Cardiac muscle cell (in vitro differentiated cells and primary cell): ENCODE measurements around the gene OR52B4. TPM values are rescaled to one million over a fixed set of nuclear protein-coding genes. Genes with fewer than 3 reads are reported as not detected.
"Not testable (repeated sequence)": the region's sequence is repeated elsewhere in the genome, so short reads cannot be mapped to it uniquely, and the experiment has no call there.

Experiments
- DNase-seq, 2 donors: peaks; one replicate each; pipeline versions ENCODE4 v3.0.0 to v3.0.0-alpha.2; 2010 to 2017; ENCODE audit warnings: low read depth in 1 of 2, low spot score in 1 of 2
- H3K27ac ChIP-seq: fragments of 200-600 bp; sonication (generic); 2 replicates; pipeline ENCODE4 v1.5.1; 2016
- H3K27me3 ChIP-seq: fragments of 200-600 bp; sonication (generic); 2 replicates; pipeline ENCODE4 v1.6.0; 2016; ENCODE audit warnings: control low read depth
- H3K36me3 ChIP-seq: fragments of 200-600 bp; sonication (generic); 2 replicates; pipeline ENCODE4 v1.5.1; 2016; ENCODE audit warnings: control low read depth
- H3K4me1 ChIP-seq: fragments of 200-600 bp; sonication (generic); 2 replicates; pipeline ENCODE4 v1.8.1; 2017; ENCODE audit warnings: low read depth, mild to moderate bottlenecking, mixed run types
- H3K4me3 ChIP-seq: fragments of 200-600 bp; sonication (generic); 2 replicates; pipeline ENCODE4 v1.5.1; 2016; ENCODE audit warnings: mild to moderate bottlenecking
- H3K9me3 ChIP-seq: fragments of 200-600 bp; sonication (generic); 2 replicates; pipeline ENCODE4 v1.5.1; 2017; ENCODE audit warnings: low read depth, mild to moderate bottlenecking, control low read depth
- CTCF ChIP-seq: IDR thresholded peaks from 2 replicates; pipeline ENCODE4 v1.5.1; 2012; ENCODE audit warnings: low read depth, mild to moderate bottlenecking, low read length
- polyA plus RNA-seq: library from polyadenylated mRNA; unstranded; fragments of >200 nt; fragmentation: Nextera tagmentation; extraction: Ambion mirVana; gene quantifications from 2 replicates; pipeline ENCODE4 v1.2.1, GENCODE V29; 2016
- total RNA-seq: library from RNA; depleted of rRNA; stranded (reverse); fragments of >200 nt; gene quantifications from 2 replicates; pipeline ENCODE4 v1.2.3, GENCODE V29; 2016

OR52B4 gene
- total and polyA plus RNA-seq, 2 experiments from 2014 or later, result not detected

- Histone ChIP-seq H3K9me3 (no peaks in the 10 kb centered on the region), H3K4me1 (no peaks in the 10 kb centered on the region), H3K27me3 (no peaks in the 10 kb centered on the region), H3K36me3 (no peaks in the 10 kb centered on the region), H3K27ac (no peak overlapping the region), H3K4me3 (no peak overlapping the region)
- TF ChIP-seq CTCF, result no peak
- no peak for DNase-seq
Measured at GRCh38 chr11:4388221-4388620, 20.0 kb upstream of the OR52B4 start.

GRCh38 chr11:4385978-4386740, 18.0 kb upstream of the OR52B4 start:
- no peaks in the 10 kb centered on the region for H3K9me3 ChIP-seq
- H3K4me1 ChIP-seq, result no peaks in the 10 kb centered on the region
- no peaks in the 10 kb centered on the region for H3K27me3 ChIP-seq
- H3K4me3 ChIP-seq, result no peak overlapping the region
- no peak for TF ChIP-seq CTCF
- H3K27ac ChIP-seq, result no peak overlapping the region
- H3K36me3 ChIP-seq, result no peaks in the 10 kb centered on the region
- DNase-seq, result no peak

- TF ChIP-seq CTCF, result no peak
- Histone ChIP-seq H3K36me3 (no peaks in the 10 kb centered on the region), H3K9me3 (no peaks in the 10 kb centered on the region), H3K27ac (no peak overlapping the region), H3K4me1 (no peaks in the 10 kb centered on the region), H3K4me3 (no peak overlapping the region), H3K27me3 (no peaks in the 10 kb centered on the region)
- no peak for DNase-seq
Measured at GRCh38 chr11:4381901-4382300, 13.7 kb upstream of the OR52B4 start.

- no peak overlapping the region for H3K4me3 ChIP-seq
- no peaks in the 10 kb centered on the region for H3K27me3 ChIP-seq
- no peak overlapping the region for H3K27ac ChIP-seq
- TF ChIP-seq CTCF, result no peak
- no peak for DNase-seq
- no peaks in the 10 kb centered on the region for H3K9me3 ChIP-seq
- no peaks in the 10 kb centered on the region for H3K36me3 ChIP-seq
- no peaks in the 10 kb centered on the region for H3K4me1 ChIP-seq
Measured at GRCh38 chr11:4375431-4376140, 7.4 kb upstream of the OR52B4 start.

GRCh38 chr11:4370166-4370565, 2.0 kb upstream of the OR52B4 start:
- Histone ChIP-seq H3K36me3 (no peaks in the 10 kb centered on the region), H3K4me3 (no peak overlapping the region), H3K4me1 (no peaks in the 10 kb centered on the region), H3K27ac (no peak overlapping the region), H3K27me3 (no peaks in the 10 kb centered on the region), H3K9me3 (peaks cover 5% of the 10 kb centered on the region)
- DNase-seq, result no peak
- TF ChIP-seq CTCF, result no peak

- not testable (repeated sequence) for H3K4me3 ChIP-seq, H3K27me3 ChIP-seq, H3K27ac ChIP-seq, H3K4me1 ChIP-seq, H3K9me3 ChIP-seq, DNase-seq, H3K36me3 ChIP-seq
Measured at GRCh38 chr11:4348142-4348541, 20.0 kb downstream of the OR52B4 start.

- not testable (repeated sequence) for H3K27ac ChIP-seq, DNase-seq, H3K9me3 ChIP-seq, H3K27me3 ChIP-seq, H3K4me3 ChIP-seq, H3K4me1 ChIP-seq, H3K36me3 ChIP-seq
Measured at GRCh38 chr11:4345366-4345765, 22.8 kb downstream of the OR52B4 start.

- not testable (repeated sequence) for H3K4me1 ChIP-seq, H3K9me3 ChIP-seq, H3K27me3 ChIP-seq, H3K36me3 ChIP-seq, H3K27ac ChIP-seq, DNase-seq, H3K4me3 ChIP-seq
Measured at GRCh38 chr11:4334356-4334755, 33.8 kb downstream of the OR52B4 start.
